Tibial nerve (tissue), 4 donors: ENCODE data around the gene PRRT1B. TPM values are rescaled to one million over a fixed set of nuclear protein-coding genes. Genes with fewer than 3 reads are reported as not detected.
"Not testable (repeated sequence)": the region's sequence is repeated elsewhere in the genome, so short reads cannot be mapped to it uniquely, and the experiment has no call there.

Experiments used
- DNase-seq, 2 donors: peaks; one replicate each; pipeline ENCODE4 v3.0.0-alpha.2; 2019; ENCODE audit warnings: low spot score in 2 of 2
- H3K27ac ChIP-seq, 4 donors: fragments of 200-600 bp; sonication (generic) in 3 of 4; one replicate each; pipeline ENCODE4 v1.5.1; 2017 to 2019; ENCODE audit warnings: mild to moderate bottlenecking in 1 of 4
- H3K27me3 ChIP-seq, 2 donors: fragments of 200-600 bp; sonication (generic) in 1 of 2; one replicate each; pipeline versions ENCODE4 v1.5.1 to v1.6.0; 2017 to 2019
- H3K36me3 ChIP-seq, 3 donors: fragments of 200-600 bp; sonication (generic); one replicate each; pipeline ENCODE4 v1.5.1; 2018 to 2019
- H3K4me1 ChIP-seq, 4 donors: fragments of 200-600 bp; sonication (generic) in 3 of 4; one replicate each; pipeline ENCODE4 v1.5.1; 2017 to 2019
- H3K4me3 ChIP-seq, 4 donors: fragments of 200-600 bp; sonication (generic) in 3 of 4; one replicate each; pipeline ENCODE4 v1.5.1; 2017 to 2019; ENCODE audit warnings: mild to moderate bottlenecking in 1 of 4, moderate library complexity in 1 of 4
- H3K9me3 ChIP-seq, 4 donors: fragments of 200-600 bp; sonication (generic) in 3 of 4; one replicate each; pipeline ENCODE4 v1.5.1; 2017 to 2019
- EP300 ChIP-seq, 2 donors: sonication (generic); formaldehyde crosslinking; IDR thresholded peaks; one replicate each; pipeline ENCODE4 v1.6.1; 2017; ENCODE audit warnings: antibody characterized with exemption in 2 of 2, mild to moderate bottlenecking in 1 of 2
- POLR2A ChIP-seq, 2 donors: fragments of 450-650 bp; IDR thresholded peaks; one replicate each; pipeline ENCODE4 v1.6.1; 2017; ENCODE audit warnings: antibody characterized with exemption in 2 of 2, mild to moderate bottlenecking in 2 of 2, moderate library complexity in 2 of 2
- WGBS, 2 donors: methylation state at CpG; one replicate each; pipeline ENCODE4 v1.1.5; 2018; 5-methylcytosine and 5-hydroxymethylcytosine counted together
- total RNA-seq, 4 donors: library from RNA; depleted of rRNA; stranded (reverse); fragments of >200 nt; gene quantifications; one replicate each; pipeline ENCODE4 v1.1.0, GENCODE V29; 2016
- TF ChIP-seq, protein P1 (sequence below), 5 experiments: fragments of 200-600 bp in 3 of 5; fragments of 450-650 bp in 2 of 5; sonication (generic) in 3 of 5; IDR thresholded peaks; one replicate each; pipeline ENCODE4 v1.5.1; 2016 to 2019; ENCODE audit warnings: antibody characterized with exemption in 5 of 5, mild to moderate bottlenecking in 3 of 5, moderate library complexity in 2 of 5

PRRT1B gene
- total RNA-seq, 4 donors from 2014 or later, result not detected

DNA sequence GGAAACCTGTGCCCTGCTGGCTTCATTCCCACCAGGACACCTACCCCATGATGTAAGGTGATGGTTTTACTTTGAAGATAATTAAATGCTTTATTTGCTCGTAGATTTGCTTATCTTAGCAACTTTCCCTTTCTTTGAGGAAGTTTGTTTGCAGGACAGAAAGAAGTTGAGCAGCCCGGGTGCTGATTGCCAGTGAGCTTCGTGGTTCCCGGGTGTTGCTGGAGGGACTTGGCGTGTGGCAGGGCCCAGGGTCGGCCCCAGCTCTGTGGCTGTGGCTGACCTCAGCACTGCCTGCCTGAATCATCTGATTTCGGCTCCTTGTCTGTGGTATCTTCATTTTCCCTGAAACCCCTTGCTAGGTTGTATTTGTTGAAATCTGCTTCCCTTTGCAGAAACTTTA is 33.9 kb upstream of the PRRT1B start:
- no peak for DNase-seq
- no peaks in the 10 kb centered on the region for H3K4me1 ChIP-seq
- 72 to 73% methylated on average over 7 of the region's 7 CpGs for WGBS, 2 donors

DNA sequence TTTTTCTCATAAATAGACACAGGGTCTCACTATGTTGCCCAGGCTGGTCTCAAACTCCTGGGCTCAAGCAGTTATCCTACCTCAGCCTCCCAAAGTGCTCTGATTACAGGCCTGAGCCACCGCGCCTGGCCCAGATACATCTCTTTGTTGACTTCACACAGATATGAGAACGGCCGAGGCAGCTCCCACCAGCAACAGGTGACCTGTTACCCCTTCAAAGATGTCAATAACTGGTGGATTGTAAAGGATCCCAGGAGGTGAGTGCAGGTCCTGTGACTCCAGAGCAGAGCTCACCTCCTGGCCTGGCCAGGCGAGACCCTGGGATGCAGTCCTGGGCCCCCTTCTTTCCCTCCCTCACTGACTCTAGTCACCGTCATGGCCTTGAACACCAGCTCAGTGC is 33.4 kb upstream of the PRRT1B start:
- peaks cover 3 to 99% (median 22%) of the 10 kb centered on the region in 3 donors for H3K36me3 ChIP-seq

More for the DNA sequence above, 33.9 kb upstream of the PRRT1B start:
- Histone ChIP-seq H3K27me3 (no peaks in the 10 kb centered on the region), H3K36me3 (peaks cover 3 to 94% (median 17%) of the 10 kb centered on the region in 3 donors), H3K9me3 (no peaks in the 10 kb centered on the region), H3K27ac (no peak overlapping the region), H3K4me3 (no peak overlapping the region)
- TF ChIP-seq, protein P1, sequence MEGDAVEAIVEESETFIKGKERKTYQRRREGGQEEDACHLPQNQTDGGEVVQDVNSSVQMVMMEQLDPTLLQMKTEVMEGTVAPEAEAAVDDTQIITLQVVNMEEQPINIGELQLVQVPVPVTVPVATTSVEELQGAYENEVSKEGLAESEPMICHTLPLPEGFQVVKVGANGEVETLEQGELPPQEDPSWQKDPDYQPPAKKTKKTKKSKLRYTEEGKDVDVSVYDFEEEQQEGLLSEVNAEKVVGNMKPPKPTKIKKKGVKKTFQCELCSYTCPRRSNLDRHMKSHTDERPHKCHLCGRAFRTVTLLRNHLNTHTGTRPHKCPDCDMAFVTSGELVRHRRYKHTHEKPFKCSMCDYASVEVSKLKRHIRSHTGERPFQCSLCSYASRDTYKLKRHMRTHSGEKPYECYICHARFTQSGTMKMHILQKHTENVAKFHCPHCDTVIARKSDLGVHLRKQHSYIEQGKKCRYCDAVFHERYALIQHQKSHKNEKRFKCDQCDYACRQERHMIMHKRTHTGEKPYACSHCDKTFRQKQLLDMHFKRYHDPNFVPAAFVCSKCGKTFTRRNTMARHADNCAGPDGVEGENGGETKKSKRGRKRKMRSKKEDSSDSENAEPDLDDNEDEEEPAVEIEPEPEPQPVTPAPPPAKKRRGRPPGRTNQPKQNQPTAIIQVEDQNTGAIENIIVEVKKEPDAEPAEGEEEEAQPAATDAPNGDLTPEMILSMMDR (IDR thresholded peaks at IDR 0.05), result no peak
- TF ChIP-seq EP300 (IDR thresholded peaks at IDR 0.05) (no peak), POLR2A (IDR thresholded peaks at IDR 0.05) (no peak)

DNA sequence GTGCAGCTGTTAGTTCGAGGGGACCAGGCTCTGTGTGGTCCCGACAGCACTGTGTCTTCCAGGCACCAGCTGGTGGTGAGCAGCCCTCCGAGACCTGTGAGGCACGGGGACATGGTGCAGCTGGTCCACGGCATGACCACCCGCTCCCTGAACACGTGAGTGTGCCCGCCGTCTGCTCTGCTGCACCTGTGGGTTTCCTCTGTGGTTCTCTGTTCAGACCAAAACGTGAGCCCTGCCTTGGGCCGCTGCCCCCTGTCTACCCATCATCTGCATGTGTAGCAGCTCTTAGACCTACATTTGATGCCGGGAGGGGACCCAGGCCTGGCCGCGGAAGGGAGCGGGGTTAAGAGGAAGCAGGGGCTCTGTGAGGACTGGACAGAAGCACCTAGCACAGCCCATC is 32.1 kb upstream of the PRRT1B start:
- Histone ChIP-seq H3K4me3 (no peak overlapping the region), H3K36me3 (peaks cover 3 to 99% (median 25%) of the 10 kb centered on the region in 3 donors), H3K27ac (no peak overlapping the region), H3K9me3 (no peaks in the 10 kb centered on the region), H3K27me3 (no peaks in the 10 kb centered on the region), H3K4me1 (no peaks in the 10 kb centered on the region)
- TF ChIP-seq EP300 (IDR thresholded peaks at IDR 0.05) (no peak), POLR2A (IDR thresholded peaks at IDR 0.05) (no peak)
- TF ChIP-seq, protein P1 (IDR thresholded peaks at IDR 0.05), result no peak
- no peak for DNase-seq
- WGBS, 2 donors, result 91 to 92% methylated on average over 14 to 15 of the region's 15 CpGs

More for the DNA sequence above, 33.4 kb upstream of the PRRT1B start:
- no peaks in the 10 kb centered on the region for H3K27me3 ChIP-seq
- H3K4me1 ChIP-seq, result no peaks in the 10 kb centered on the region
- no peaks in the 10 kb centered on the region for H3K9me3 ChIP-seq
- H3K27ac ChIP-seq, result no peak overlapping the region
- WGBS, 2 donors, result 92 to 94% methylated on average over 6 of the region's 6 CpGs
- no peak overlapping the region for H3K4me3 ChIP-seq
- DNase-seq, result no peak
- TF ChIP-seq POLR2A (IDR thresholded peaks at IDR 0.05) (no peak), EP300 (IDR thresholded peaks at IDR 0.05) (no peak)
- TF ChIP-seq, protein P1 (IDR thresholded peaks at IDR 0.05), result no peak

DNA sequence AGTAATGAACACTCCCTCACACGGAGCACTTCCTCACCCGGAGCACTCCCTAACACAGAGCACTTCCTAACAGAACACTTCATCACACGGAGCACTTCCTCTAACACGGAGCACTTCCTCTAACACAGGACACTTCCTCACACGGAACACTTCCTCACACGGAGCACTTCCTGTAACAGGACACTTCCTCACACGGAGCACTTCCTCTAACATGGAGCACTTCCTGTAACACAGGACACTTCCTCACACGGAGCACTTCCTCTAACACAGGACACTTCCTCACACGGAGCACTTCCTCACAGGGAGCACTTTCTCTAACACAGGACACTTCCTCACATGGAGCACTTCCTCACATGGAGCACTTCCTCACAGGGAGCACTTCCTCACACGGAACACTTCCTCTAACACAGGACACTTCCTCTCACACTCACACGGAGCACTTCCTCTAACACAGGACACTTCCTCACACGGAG is 29.7 kb upstream of the PRRT1B start:
- WGBS, 2 donors, result 83 to 86% methylated on average over 7 to 8 of the region's 12 CpGs

DNA sequence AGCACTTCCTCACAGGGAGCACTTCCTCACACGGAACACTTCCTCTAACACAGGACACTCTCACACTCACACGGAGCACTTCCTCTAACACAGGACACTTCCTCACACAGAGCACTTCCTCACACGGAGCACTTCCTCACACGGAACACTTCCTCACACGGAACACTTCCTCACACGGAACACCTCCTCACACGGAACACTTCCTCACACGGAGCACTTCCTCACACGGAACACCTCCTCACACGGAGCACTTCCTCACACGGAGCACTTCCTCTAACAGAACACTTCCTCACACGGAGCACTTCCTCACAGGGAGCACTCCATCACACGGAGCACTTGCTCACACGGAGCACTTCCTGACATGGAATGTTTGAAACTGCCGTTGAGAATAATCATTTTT is 29.2 kb upstream of the PRRT1B start:
- WGBS, 2 donors, result 86 to 87% methylated on average over 13 to 14 of the region's 15 CpGs
- DNase-seq, result no peak

More for the DNA sequence above, 29.7 kb upstream of the PRRT1B start:
- not testable (repeated sequence) for H3K27ac ChIP-seq, H3K9me3 ChIP-seq, H3K4me1 ChIP-seq, DNase-seq, H3K27me3 ChIP-seq, H3K4me3 ChIP-seq
- peaks cover 7 to 100% (median 33%) of the 10 kb centered on the region in 3 donors for H3K36me3 ChIP-seq

More for the DNA sequence above, 29.2 kb upstream of the PRRT1B start:
- Histone ChIP-seq H3K4me1 (no peaks in the 10 kb centered on the region), H3K9me3 (no peaks in the 10 kb centered on the region), H3K4me3 (no peak overlapping the region), H3K27ac (no peak overlapping the region), H3K36me3 (peaks cover 7 to 100% (median 29%) of the 10 kb centered on the region in 3 donors), H3K27me3 (no peaks in the 10 kb centered on the region)
- TF ChIP-seq, protein P1 (IDR thresholded peaks at IDR 0.05), result no peak
- TF ChIP-seq POLR2A (IDR thresholded peaks at IDR 0.05), result no peak
- TF ChIP-seq EP300 (IDR thresholded peaks at IDR 0.05), result no peak
